Measurements from ENCODE around the gene DOCK2.

DOCK2 gene

GRCh38 chr5:169636477-169637084, 494 bp upstream of the DOCK2 start:
- no peak for DNase-seq
- Histone ChIP-seq H3K79me2 (ENCODE audit: insufficient read depth, low read length) (peaks cover 50% of the 10 kb centered on the region), H3K9me3 (ENCODE audit: insufficient read depth, low read length, severe bottlenecking) (peaks cover 9% of the 10 kb centered on the region), H3K9ac (ENCODE audit: low read depth, low read length) (peak overlapping the region; percentile 77), H3K4me1 (ENCODE audit: insufficient read depth, low read length) (peaks cover 41% of the 10 kb centered on the region), H3K4me3 (ENCODE audit: low read depth in 1 of 2, low read length in 2 of 2) (peak overlapping the region; percentile 52 to 59; a peak in 3 of 4 replicates), H3K27ac (ENCODE audit: low read length) (peak overlapping the region; percentile 85), H4K20me1 (ENCODE audit: insufficient read depth, low read length) (peaks cover 35% of the 10 kb centered on the region), H3K27me3 (ENCODE audit: insufficient read depth, low read length, poor library complexity) (no peaks in the 10 kb centered on the region), H3K36me3 (ENCODE audit: insufficient read depth, low read length) (peaks cover 28% of the 10 kb centered on the region), H2AFZ (ENCODE audit: low read depth, low read length) (peak overlapping the region; percentile 68), H3K4me2 (ENCODE audit: insufficient read depth, low read length) (peak overlapping the region; percentile 59)
- no peak for ATAC-seq (ENCODE audit: insufficient read depth, low read depth)
- TF ChIP-seq, protein P1, sequence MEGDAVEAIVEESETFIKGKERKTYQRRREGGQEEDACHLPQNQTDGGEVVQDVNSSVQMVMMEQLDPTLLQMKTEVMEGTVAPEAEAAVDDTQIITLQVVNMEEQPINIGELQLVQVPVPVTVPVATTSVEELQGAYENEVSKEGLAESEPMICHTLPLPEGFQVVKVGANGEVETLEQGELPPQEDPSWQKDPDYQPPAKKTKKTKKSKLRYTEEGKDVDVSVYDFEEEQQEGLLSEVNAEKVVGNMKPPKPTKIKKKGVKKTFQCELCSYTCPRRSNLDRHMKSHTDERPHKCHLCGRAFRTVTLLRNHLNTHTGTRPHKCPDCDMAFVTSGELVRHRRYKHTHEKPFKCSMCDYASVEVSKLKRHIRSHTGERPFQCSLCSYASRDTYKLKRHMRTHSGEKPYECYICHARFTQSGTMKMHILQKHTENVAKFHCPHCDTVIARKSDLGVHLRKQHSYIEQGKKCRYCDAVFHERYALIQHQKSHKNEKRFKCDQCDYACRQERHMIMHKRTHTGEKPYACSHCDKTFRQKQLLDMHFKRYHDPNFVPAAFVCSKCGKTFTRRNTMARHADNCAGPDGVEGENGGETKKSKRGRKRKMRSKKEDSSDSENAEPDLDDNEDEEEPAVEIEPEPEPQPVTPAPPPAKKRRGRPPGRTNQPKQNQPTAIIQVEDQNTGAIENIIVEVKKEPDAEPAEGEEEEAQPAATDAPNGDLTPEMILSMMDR (IDR thresholded peaks at IDR 0.05; ENCODE audit: borderline replicate concordance, extremely low read depth, low read length, poor library complexity, severe bottlenecking): no peak
- no peak for TF ChIP-seq EZH2 (IDR thresholded peaks at IDR 0.05; ENCODE audit: borderline replicate concordance, low read depth, low read length, severe bottlenecking)

GRCh38 chr5:169637549-169638121, 560 bp downstream of the DOCK2 start:
- peak overlapping the region; percentile 68 for H2AFZ ChIP-seq (ENCODE audit: low read depth, low read length)
- peak overlapping the region; percentile 85 for H3K27ac ChIP-seq (ENCODE audit: low read length)
- peak overlapping the region; percentile 77 for H3K9ac ChIP-seq (ENCODE audit: low read depth, low read length)
- H3K79me2 ChIP-seq (ENCODE audit: insufficient read depth, low read length): peaks cover 60% of the 10 kb centered on the region
- no peaks in the 10 kb centered on the region for H3K27me3 ChIP-seq (ENCODE audit: insufficient read depth, low read length, poor library complexity)
- peak overlapping the region; percentile 52 to 59 for H3K4me3 ChIP-seq (ENCODE audit: low read depth in 1 of 2, low read length in 2 of 2)
- peaks cover 37% of the 10 kb centered on the region for H3K36me3 ChIP-seq (ENCODE audit: insufficient read depth, low read length)
- no peak for TF ChIP-seq EZH2 (IDR thresholded peaks at IDR 0.05; ENCODE audit: borderline replicate concordance, low read depth, low read length, severe bottlenecking)
- TF ChIP-seq, protein P1 (IDR thresholded peaks at IDR 0.05; ENCODE audit: borderline replicate concordance, extremely low read depth, low read length, poor library complexity, severe bottlenecking): no peak
- peak overlapping the region; percentile 59 for H3K4me2 ChIP-seq (ENCODE audit: insufficient read depth, low read length)
- peaks cover 46% of the 10 kb centered on the region for H4K20me1 ChIP-seq (ENCODE audit: insufficient read depth, low read length)
- ATAC-seq (ENCODE audit: insufficient read depth, low read depth): peak; percentile 82
- peak; percentile 89 for DNase-seq
- H3K4me1 ChIP-seq (ENCODE audit: insufficient read depth, low read length): peaks cover 45% of the 10 kb centered on the region
- peaks cover 9% of the 10 kb centered on the region for H3K9me3 ChIP-seq (ENCODE audit: insufficient read depth, low read length, severe bottlenecking)

GRCh38 chr5:169641253-169641652, 4.2 kb downstream of the DOCK2 start:
- peaks cover 9% of the 10 kb centered on the region for H3K9me3 ChIP-seq (ENCODE audit: insufficient read depth, low read length, severe bottlenecking)
- ATAC-seq (ENCODE audit: insufficient read depth, low read depth): no peak
- H3K27ac ChIP-seq (ENCODE audit: low read length): no peak overlapping the region
- H3K9ac ChIP-seq (ENCODE audit: low read depth, low read length): no peak overlapping the region
- no peak overlapping the region for H2AFZ ChIP-seq (ENCODE audit: low read depth, low read length)
- H3K4me1 ChIP-seq (ENCODE audit: insufficient read depth, low read length): peaks cover 45% of the 10 kb centered on the region
- H3K4me2 ChIP-seq (ENCODE audit: insufficient read depth, low read length): peak overlapping the region; percentile 3; the same call in 1 of the 2 replicates
- peaks cover 45% of the 10 kb centered on the region for H3K36me3 ChIP-seq (ENCODE audit: insufficient read depth, low read length)
- no peak overlapping the region for H3K4me3 ChIP-seq (ENCODE audit: low read depth in 1 of 2, low read length in 2 of 2)
- H3K79me2 ChIP-seq (ENCODE audit: insufficient read depth, low read length): peaks cover 96% of the 10 kb centered on the region
- no peaks in the 10 kb centered on the region for H3K27me3 ChIP-seq (ENCODE audit: insufficient read depth, low read length, poor library complexity)
- DNase-seq: no peak
- TF ChIP-seq, protein P1 (IDR thresholded peaks at IDR 0.05; ENCODE audit: borderline replicate concordance, extremely low read depth, low read length, poor library complexity, severe bottlenecking): no peak
- no peak for TF ChIP-seq EZH2 (IDR thresholded peaks at IDR 0.05; ENCODE audit: borderline replicate concordance, low read depth, low read length, severe bottlenecking)
- peaks cover 74% of the 10 kb centered on the region for H4K20me1 ChIP-seq (ENCODE audit: insufficient read depth, low read length)
